ENCODE data around the gene SLC41A3.

SLC41A3 gene

GRCh38 chr3:126026761-126027160, 57.2 kb downstream of the SLC41A3 start:
- no peak for DNase-seq (ENCODE audit: low read depth, low spot score)

GRCh38 chr3:126026277-126026751, 57.6 kb downstream of the SLC41A3 start:
- no peak for DNase-seq (ENCODE audit: low read depth, low spot score)

DNA sequence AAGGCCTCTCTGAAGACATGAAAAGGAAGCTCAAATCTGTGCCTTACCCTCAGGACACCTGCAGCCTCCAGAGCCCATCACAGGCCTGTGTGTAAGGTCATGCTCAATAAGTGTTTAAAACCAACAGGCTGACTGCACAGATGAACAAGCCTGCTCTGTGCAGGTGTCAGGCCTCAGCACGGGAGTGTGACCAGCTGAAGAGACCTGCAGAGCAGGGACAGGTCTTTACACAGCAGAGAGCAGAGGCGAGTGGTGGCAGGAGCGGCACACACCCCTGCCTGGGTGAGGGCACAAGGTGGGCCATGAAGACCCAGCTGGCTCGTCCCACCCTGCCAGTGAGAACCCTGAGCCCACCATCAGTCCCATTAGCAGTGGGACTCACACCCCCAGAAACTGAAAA, 58.1 kb downstream of the SLC41A3 start:
- DNase-seq (ENCODE audit: low read depth, low spot score) = no peak

GRCh38 chr3:126025116-126025729, 58.7 kb downstream of the SLC41A3 start:
- DNase-seq (ENCODE audit: low read depth, low spot score) = no peak

DNA sequence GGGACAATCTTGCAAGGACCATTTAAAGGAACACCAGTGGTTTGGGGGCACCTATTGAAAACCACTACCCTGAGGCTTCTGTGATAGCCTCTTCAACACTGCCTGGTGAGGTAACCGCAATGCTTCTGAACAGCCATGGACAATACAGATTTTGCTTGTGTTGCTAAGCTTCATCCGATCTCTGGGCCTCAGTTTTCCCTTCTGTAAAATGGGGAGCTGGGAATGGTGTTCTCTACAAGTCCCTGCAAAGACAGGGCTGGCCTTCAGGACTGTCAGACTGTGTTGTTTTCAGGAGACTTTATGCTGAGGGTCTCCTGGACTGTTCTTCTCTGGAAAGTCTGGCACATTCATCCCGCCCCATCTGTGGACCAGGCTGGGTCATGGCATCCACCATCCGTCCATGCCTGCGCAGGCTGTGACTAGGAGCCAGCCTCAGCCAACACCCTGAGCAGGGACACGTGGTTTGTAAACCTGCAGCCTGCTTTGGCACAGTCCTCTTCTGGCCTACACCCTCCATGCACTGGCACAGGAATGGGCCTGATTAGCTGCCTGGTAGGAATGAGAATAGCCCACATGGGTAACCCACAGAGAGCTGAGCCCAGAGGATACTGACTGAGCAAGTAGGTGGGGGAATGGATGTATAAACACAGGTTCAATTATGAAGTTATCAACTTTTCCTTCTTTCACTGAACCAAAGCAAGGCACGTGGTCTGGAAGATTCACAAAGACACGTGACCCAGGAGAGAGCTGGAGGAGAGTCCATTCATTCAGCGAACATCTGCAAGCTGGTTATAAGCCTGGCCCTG, 59.7 kb downstream of the SLC41A3 start:
- no peak for DNase-seq (ENCODE audit: low read depth, low spot score)

DNA sequence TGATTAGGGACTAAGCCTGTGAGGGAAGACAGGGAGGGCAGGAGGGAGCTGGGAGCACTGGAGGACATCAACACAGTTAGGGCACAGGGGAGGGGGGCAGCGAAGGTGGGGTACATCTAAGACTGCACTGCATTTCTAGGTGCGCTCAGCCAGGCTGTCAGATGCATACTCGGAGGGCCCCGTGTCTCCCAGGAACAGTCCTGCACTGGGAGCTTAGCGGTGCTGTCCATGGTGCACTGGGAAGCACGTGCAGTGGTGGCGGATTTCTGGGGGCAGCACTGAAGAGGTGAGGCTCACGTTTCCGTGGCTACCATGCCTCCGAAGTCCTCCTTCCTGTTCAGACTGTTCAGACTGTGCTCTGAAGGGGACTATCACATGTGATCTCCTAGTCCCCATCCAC, 60.5 kb downstream of the SLC41A3 start:
- peak; percentile 15 for DNase-seq (ENCODE audit: low read depth, low spot score)

DNA sequence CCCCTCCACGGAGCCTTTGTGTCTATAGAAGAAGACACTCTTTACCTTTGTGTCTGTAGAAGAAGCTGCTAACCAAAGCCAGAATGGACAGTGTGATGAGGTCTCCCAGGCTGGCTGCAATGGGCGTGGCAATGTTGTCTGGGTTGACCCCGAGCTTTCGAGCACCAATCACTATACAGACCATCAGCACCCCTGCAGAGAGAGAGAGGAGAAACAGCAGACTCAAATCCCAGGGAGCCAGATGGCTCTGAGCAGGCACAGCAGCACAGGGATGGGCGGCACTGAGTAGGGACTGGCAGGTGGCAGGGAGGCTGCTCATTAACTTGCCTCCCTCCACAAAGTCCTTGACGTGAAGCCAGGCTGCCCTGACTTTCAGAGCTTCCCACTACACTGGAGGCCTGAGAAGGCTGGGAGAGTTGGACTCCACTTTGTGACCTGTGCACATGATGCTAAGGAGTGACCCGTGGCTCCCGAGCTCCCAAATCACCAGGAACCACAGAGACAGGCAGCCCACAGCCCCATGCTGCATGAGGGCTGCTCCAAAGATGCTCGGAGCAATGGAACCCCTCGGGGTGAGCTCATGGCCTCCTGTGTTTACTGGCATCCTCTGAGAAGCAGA, 61.1 kb downstream of the SLC41A3 start:
- DNase-seq (ENCODE audit: low read depth, low spot score) = no peak

GRCh38 chr3:126021702-126022101, 62.2 kb downstream of the SLC41A3 start:
- DNase-seq (ENCODE audit: low read depth, low spot score) = no peak

- DNase-seq (ENCODE audit: low read depth, low spot score) = no peak
These were observed 62.7 kb downstream of the SLC41A3 start for GRCh38 chr3:126021224-126021623.

DNA sequence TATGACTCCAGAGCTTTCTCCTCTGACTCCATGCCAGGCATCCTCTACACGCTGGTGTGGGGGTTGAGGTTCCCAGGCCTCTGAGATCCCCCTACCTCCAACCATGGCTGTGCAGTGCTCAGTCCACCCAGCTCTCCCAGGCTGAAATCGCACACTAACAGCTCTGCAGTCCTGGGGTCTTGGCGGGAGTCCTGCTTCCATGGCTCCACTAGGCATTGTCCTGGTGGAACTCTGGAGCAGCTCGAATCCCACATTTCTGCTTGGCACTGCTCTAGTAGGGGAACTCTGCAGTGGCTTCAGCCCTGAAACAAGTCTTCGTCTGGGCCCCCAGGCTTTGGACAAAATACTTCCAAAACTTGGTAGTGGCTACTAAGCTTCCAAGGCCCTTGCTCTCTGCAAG, 64.2 kb downstream of the SLC41A3 start:
- DNase-seq (ENCODE audit: low read depth, low spot score) = no peak

DNA sequence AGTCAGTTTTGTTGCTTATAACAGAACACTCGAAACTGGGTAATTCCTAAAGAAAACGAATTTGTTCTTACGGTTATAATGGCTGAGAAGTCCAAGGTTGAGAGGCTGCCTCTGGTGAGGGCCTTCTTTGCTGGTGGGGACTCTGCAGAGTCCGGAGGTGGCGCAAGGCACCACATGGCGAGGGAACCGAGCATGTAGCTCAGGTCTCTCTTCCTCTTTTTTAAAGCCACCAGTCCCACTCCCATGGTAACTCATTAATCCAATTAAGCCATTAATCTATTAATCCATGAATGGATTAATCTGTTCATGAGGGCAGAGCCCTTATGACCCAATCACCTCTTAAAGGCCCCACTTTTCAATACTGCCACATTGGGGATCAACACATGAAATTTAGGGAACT, 64.9 kb downstream of the SLC41A3 start:
- no peak for DNase-seq (ENCODE audit: low read depth, low spot score)

DNA sequence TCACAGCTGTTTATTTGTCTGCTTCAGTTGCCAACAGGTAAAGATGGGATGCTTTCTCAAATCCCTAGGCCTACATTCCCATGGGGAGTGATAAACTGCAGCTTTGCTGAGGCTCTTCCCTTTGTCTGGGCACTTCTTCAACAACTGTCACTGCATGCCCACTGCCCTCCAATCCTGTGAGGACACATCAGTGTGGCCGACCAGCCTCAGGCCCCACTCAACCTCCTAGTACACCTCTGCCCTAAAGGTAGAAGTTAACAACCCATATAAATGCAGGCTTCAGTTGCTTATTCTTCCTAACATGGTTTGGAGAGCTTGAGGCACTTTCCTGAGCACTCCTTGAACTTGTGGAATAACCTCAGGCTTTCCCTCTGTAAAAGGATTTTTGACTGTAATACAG, 65.4 kb downstream of the SLC41A3 start:
- no peak for DNase-seq (ENCODE audit: low read depth, low spot score)

- DNase-seq (ENCODE audit: low read depth, low spot score) = no peak
These were observed 66.6 kb downstream of the SLC41A3 start for GRCh38 chr3:126017362-126017761.

DNA sequence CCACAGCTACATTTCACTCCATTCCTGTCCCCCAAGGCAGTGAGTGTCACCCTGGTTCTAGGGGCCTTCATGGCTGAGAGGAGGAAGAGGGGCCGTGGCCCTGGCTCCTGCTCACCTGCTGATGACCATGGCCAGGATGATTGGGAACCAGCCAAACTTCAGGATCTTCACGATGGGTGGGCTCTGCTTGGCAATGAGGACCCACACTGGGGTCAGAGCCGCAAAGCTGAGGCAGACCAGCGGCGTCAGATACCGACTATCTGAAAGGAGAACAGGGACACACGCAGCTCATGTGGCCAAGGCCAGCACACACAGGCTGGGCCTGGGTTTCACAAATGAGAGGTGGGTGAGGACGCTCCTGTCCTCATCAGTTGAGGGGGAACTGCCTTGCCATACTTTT, 67.3 kb downstream of the SLC41A3 start:
- no peak for DNase-seq (ENCODE audit: low read depth, low spot score)

DNA sequence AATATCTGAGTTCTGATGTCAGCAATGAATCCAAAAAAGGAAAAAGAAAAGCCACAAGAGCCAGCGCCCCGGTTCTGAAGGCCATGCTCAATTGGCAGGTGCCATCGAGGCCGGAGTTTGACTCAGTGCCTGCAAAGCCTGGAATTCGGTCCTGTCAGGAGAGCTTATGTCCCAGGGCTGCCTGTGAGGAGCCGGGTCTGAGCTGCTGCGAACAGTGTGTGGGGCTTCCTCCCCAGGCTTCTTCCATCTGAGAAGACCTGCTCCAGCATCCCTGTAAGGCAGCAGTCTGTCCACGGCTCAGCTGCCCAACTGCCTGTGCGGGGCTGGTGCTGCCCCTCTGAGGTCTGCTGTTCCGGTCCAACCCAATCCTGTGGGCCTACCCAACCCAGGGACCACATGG, 68.8 kb downstream of the SLC41A3 start:
- DNase-seq (ENCODE audit: low read depth, low spot score) = no peak

- no peak for DNase-seq (ENCODE audit: low read depth, low spot score)
These were observed 69.7 kb downstream of the SLC41A3 start for GRCh38 chr3:126014252-126014651.

- DNase-seq (ENCODE audit: low read depth, low spot score) = no peak
These were observed 70.2 kb downstream of the SLC41A3 start for GRCh38 chr3:126013751-126014156.

GRCh38 chr3:126009181-126009580, 74.7 kb downstream of the SLC41A3 start:
- DNase-seq (ENCODE audit: low read depth, low spot score) = no peak

DNA sequence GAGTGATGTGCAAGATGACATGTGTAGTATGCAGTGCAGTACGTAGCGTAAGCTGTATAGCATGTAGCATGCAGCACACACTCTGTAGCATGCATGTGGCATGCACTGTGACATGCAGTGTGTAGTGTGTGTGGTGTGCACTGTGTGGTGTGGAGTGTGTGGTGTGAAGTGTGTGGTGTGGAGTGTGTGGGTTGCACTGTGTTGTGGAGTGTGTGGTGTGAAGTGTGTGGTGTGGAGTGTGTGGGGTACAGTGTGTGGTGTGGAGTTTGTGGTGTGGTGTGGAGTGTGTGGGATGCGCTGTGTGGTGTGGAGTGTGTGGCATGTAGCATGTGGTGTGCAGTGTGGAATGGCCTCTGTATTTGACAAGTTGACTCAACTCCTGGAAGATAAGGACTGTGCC, 75.7 kb downstream of the SLC41A3 start:
- no peak for DNase-seq (ENCODE audit: low read depth, low spot score)

- DNase-seq (ENCODE audit: low read depth, low spot score) = no peak
These were observed 78.0 kb downstream of the SLC41A3 start for GRCh38 chr3:126005951-126006350.

DNA sequence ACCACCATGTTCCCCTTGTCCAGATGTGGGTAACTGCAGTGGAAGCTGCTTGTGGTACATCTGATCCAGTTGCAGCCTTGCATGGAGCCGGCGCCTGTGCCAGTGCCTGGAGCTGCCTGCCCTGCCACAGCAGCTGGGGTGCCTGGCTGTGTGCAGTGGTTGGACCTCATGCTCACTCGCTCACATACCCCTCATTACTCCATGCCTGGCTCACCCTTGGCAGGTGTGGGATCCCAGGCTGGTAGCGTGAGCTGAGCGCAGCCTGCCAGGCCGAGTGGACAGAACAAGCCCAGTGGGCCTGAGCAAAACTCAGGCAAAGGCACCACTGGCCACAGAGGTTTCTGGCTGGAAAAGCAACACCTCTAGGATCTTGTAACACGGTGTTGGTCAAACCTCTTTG, 79.2 kb downstream of the SLC41A3 start:
- no peak for DNase-seq (ENCODE audit: low read depth, low spot score)

DNA sequence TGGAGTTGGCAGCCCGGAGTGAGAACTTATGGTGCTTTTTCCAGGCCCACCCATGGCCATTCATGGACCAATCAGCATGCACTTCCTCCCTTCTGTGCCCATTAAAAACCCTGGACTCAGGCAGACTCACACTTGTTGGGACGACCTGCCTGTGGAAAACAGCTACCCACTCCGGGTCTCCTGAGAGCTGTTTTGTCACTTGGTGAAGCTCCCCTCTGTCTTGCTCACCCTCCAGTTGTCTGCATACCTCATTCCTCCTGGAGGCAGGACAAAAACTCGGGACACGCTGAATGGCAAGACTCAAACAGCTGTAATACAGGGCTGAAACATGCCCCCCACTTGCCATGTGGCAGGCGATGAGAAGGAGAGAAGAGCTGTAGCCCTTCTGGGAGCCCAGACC, 79.7 kb downstream of the SLC41A3 start:
- no peak for DNase-seq (ENCODE audit: low read depth, low spot score)
